Measurements from ENCODE around the gene COL2A1.

The COL2A1 gene

GRCh38 chr12:48029491-48030172 is 25.4 kb upstream of the COL2A1 start:
- no peak for DNase-seq

GRCh38 chr12:48028541-48029431 is 24.5 kb upstream of the COL2A1 start:
- DNase-seq, result no peak

GRCh38 chr12:48027183-48028002 is 23.1 kb upstream of the COL2A1 start:
- DNase-seq, result no peak

GRCh38 chr12:48026060-48026827 is 22.0 kb upstream of the COL2A1 start:
- no peak for DNase-seq

- DNase-seq, result no peak
Measured at GRCh38 chr12:48025281-48025680, 21.0 kb upstream of the COL2A1 start.

GRCh38 chr12:48024735-48025134 is 20.5 kb upstream of the COL2A1 start:
- DNase-seq, result no peak

GRCh38 chr12:48023386-48023785 is 19.1 kb upstream of the COL2A1 start:
- DNase-seq, result no peak

GRCh38 chr12:48022676-48023385 is 18.6 kb upstream of the COL2A1 start:
- no peak for DNase-seq

- DNase-seq, result no peak
Measured at GRCh38 chr12:48022180-48022521, 17.9 kb upstream of the COL2A1 start.

- no peak for DNase-seq
Measured at GRCh38 chr12:48021485-48022179, 17.4 kb upstream of the COL2A1 start.

GRCh38 chr12:48019639-48020265 is 15.5 kb upstream of the COL2A1 start:
- DNase-seq, result no peak

- DNase-seq, result no peak
Measured at GRCh38 chr12:48018618-48018995, 14.3 kb upstream of the COL2A1 start.

- no peak for DNase-seq
Measured at GRCh38 chr12:48017921-48018617, 13.8 kb upstream of the COL2A1 start.

- DNase-seq, result no peak
Measured at GRCh38 chr12:48017496-48017895, 13.2 kb upstream of the COL2A1 start.

GRCh38 chr12:48016373-48017020 is 12.2 kb upstream of the COL2A1 start:
- DNase-seq, result no peak

GRCh38 chr12:48015954-48016353 is 11.7 kb upstream of the COL2A1 start:
- DNase-seq, result no peak

- DNase-seq, result no peak
Measured at GRCh38 chr12:48015129-48015528, 10.9 kb upstream of the COL2A1 start.

GRCh38 chr12:48013287-48013686 is 9.0 kb upstream of the COL2A1 start:
- no peak for DNase-seq

- no peak for DNase-seq
Measured at GRCh38 chr12:48012070-48012469, 7.8 kb upstream of the COL2A1 start.

Measured in NCI-H1436 treated with DMSO at 0.1 percent for 48 hours (cell line).